Mesenchymal stem cell (in vitro differentiated cells and primary cell): Measurements from ENCODE around the gene NLRP14.

Experiments
- DNase-seq: peaks from one replicate; pipeline ENCODE4 v3.0.0-alpha.2; 2013
- H2AFZ ChIP-seq: one replicate; pipeline ENCODE4 v1.6.1; 2013; ENCODE audit warnings: low read depth, mild to moderate bottlenecking, control low read depth, inconsistent platforms, low read length, moderate library complexity
- H2AK5ac ChIP-seq: 2 replicates; pipeline ENCODE4 v1.6.1; 2013; ENCODE audit warnings: low read length, moderate library complexity, mild to moderate bottlenecking, inconsistent platforms; ENCODE audit not compliant: severe bottlenecking
- H2BK120ac ChIP-seq: one replicate; pipeline ENCODE4 v1.6.1; 2013; ENCODE audit warnings: low read depth, mild to moderate bottlenecking, inconsistent platforms, low read length, moderate library complexity
- H2BK12ac ChIP-seq, 2 experiments: one replicate each; pipeline ENCODE4 v1.6.1; 2013; ENCODE audit warnings: inconsistent platforms in 2 of 2, low read length in 2 of 2, mild to moderate bottlenecking in 2 of 2, moderate library complexity in 2 of 2, control low read depth in 1 of 2
- H2BK15ac ChIP-seq: one replicate; pipeline ENCODE4 v1.6.1; 2013; ENCODE audit warnings: mild to moderate bottlenecking, low read depth, inconsistent platforms; ENCODE audit not compliant: poor library complexity, severe bottlenecking
- H2BK5ac ChIP-seq: 2 replicates; pipeline ENCODE4 v1.6.1; 2013; ENCODE audit warnings: low read depth, mild to moderate bottlenecking, low read length, control low read depth, inconsistent platforms; ENCODE audit not compliant: poor library complexity, severe bottlenecking
- H3K14ac ChIP-seq, 2 experiments: one replicate each; pipeline ENCODE4 v1.6.1; 2013; ENCODE audit warnings: inconsistent platforms in 2 of 2, low read length in 2 of 2, control low read depth in 1 of 2, mild to moderate bottlenecking in 1 of 2, moderate library complexity in 1 of 2
- H3K18ac ChIP-seq, 2 experiments: one replicate each; pipeline ENCODE4 v1.6.1; 2013; ENCODE audit warnings: inconsistent platforms in 2 of 2, low read length in 2 of 2, control low read depth in 1 of 2, low read depth in 1 of 2, mild to moderate bottlenecking in 1 of 2
- H3K23ac ChIP-seq, 2 experiments: one replicate each; pipeline ENCODE4 v1.6.1; 2013; ENCODE audit warnings: inconsistent platforms in 2 of 2, low read length in 2 of 2, mild to moderate bottlenecking in 2 of 2, moderate library complexity in 2 of 2, control low read depth in 1 of 2
- H3K27ac ChIP-seq: 2 replicates; pipeline ENCODE4 v1.5.1; 2013; ENCODE audit warnings: mild to moderate bottlenecking, moderate library complexity, low read length, control low read depth, inconsistent platforms; ENCODE audit not compliant: poor library complexity, severe bottlenecking
- H3K27me3 ChIP-seq, 2 experiments: 2 replicates each; pipeline versions ENCODE4 v1.6.1 to v1.7.0; 2013; ENCODE audit warnings: low read length in 2 of 2, mild to moderate bottlenecking in 2 of 2, moderate library complexity in 2 of 2, control low read depth in 1 of 2, inconsistent platforms in 1 of 2; ENCODE audit not compliant: control insufficient read depth in 1 of 2, insufficient read depth in 1 of 2
- H3K36me3 ChIP-seq, 2 experiments: 2 replicates each; pipeline versions ENCODE4 v1.6.1 to v1.7.0; 2013; ENCODE audit warnings: low read length in 2 of 2, control low read depth in 1 of 2, inconsistent platforms in 1 of 2, low read depth in 1 of 2, mild to moderate bottlenecking in 1 of 2; ENCODE audit not compliant: insufficient read depth in 2 of 2, control insufficient read depth in 1 of 2
- H3K4ac ChIP-seq, 2 experiments: one replicate each; pipeline ENCODE4 v1.6.1; 2013; ENCODE audit warnings: inconsistent platforms in 2 of 2, low read length in 2 of 2, mild to moderate bottlenecking in 2 of 2, moderate library complexity in 2 of 2, control low read depth in 1 of 2, low read depth in 1 of 2
- H3K4me1 ChIP-seq: 2 replicates; pipeline ENCODE4 v1.6.1; 2013; ENCODE audit warnings: low read depth, low read length, control low read depth; ENCODE audit not compliant: control insufficient read depth, insufficient read depth
- H3K4me2 ChIP-seq: 2 replicates; pipeline ENCODE4 v1.6.1; 2013; ENCODE audit warnings: low read length, mild to moderate bottlenecking, inconsistent platforms; ENCODE audit not compliant: poor library complexity, severe bottlenecking
- H3K4me3 ChIP-seq, 2 experiments: 2 replicates each; pipeline versions ENCODE4 v1.5.1 to v1.7.0; 2013; ENCODE audit warnings: low read length in 2 of 2, mild to moderate bottlenecking in 2 of 2, control low read depth in 1 of 2, low read depth in 1 of 2; ENCODE audit not compliant: insufficient read depth in 1 of 2
- H3K79me1 ChIP-seq: replicated peaks from 2 replicates; pipeline ENCODE4 v1.6.1; 2013; ENCODE audit warnings: mild to moderate bottlenecking, control low read depth, low read length, inconsistent platforms; ENCODE audit not compliant: poor library complexity, severe bottlenecking
- H3K9ac ChIP-seq: 2 replicates; pipeline ENCODE4 v1.7.0; 2013; ENCODE audit warnings: mild to moderate bottlenecking, low read length, moderate library complexity
- H3K9me3 ChIP-seq: 2 replicates; pipeline ENCODE4 v1.7.0; 2013; ENCODE audit warnings: mild to moderate bottlenecking, low read length; ENCODE audit not compliant: control insufficient read depth
- H4K8ac ChIP-seq: one replicate; pipeline ENCODE4 v1.6.1; 2013; ENCODE audit warnings: inconsistent platforms, mild to moderate bottlenecking, low read length, moderate library complexity
- H4K91ac ChIP-seq: one replicate; pipeline ENCODE4 v1.6.1; 2013; ENCODE audit warnings: mild to moderate bottlenecking, low read length, inconsistent platforms
- WGBS: methylation state at CpG from one replicate; pipeline ENCODE4 v1.1.7; 2013; ENCODE audit warnings: mixed read lengths; 5-methylcytosine and 5-hydroxymethylcytosine counted together

The NLRP14 gene

GRCh38 chr11:6991227-6991626 is 29.1 kb upstream of the NLRP14 start:
- Histone ChIP-seq H3K4ac (no peak overlapping the region), H3K79me1 (no peaks in the 10 kb centered on the region), H2BK12ac (peak overlapping the region in 1 of 2 experiments; percentile 37), H3K23ac (no peak overlapping the region), H3K18ac (peak overlapping the region in 1 of 2 experiments; percentile 16), H2BK120ac (no peak overlapping the region), H2AFZ (no peak overlapping the region), H3K36me3 (no peaks in the 10 kb centered on the region), H2BK5ac (no peak overlapping the region), H3K9ac (no peak overlapping the region), H3K9me3 (no peaks in the 10 kb centered on the region), H2BK15ac (no peak overlapping the region), H3K4me2 (no peak overlapping the region), H4K8ac (no peak overlapping the region), H3K4me1 (peaks cover 2% of the 10 kb centered on the region), H3K14ac (peak overlapping the region in 1 of 2 experiments; percentile 13), H2AK5ac (no peak overlapping the region), H4K91ac (no peak overlapping the region), H3K4me3 (no peak overlapping the region), H3K27ac (no peak overlapping the region), H3K27me3 (no peaks in the 10 kb centered on the region)
- WGBS, result 92% methylated on average over 6 of the region's 6 CpGs
- DNase-seq, result no peak

- Histone ChIP-seq H3K36me3 (no peaks in the 10 kb centered on the region), H3K9ac (peak overlapping the region; percentile 57), H2BK120ac (no peak overlapping the region), H3K4me3 (peak overlapping the region in 1 of 2 experiments; percentile 56), H2BK15ac (no peak overlapping the region), H2AK5ac (peak overlapping the region; percentile 59), H2AFZ (no peak overlapping the region), H2BK5ac (no peak overlapping the region), H3K18ac (no peak overlapping the region), H3K27me3 (no peaks in the 10 kb centered on the region), H3K27ac (no peak overlapping the region), H3K4me2 (no peak overlapping the region), H4K8ac (no peak overlapping the region), H3K4me1 (peaks cover 2% of the 10 kb centered on the region), H2BK12ac (no peak overlapping the region), H3K79me1 (no peaks in the 10 kb centered on the region), H3K4ac (no peak overlapping the region), H3K14ac (no peak overlapping the region), H3K9me3 (no peaks in the 10 kb centered on the region), H3K23ac (no peak overlapping the region), H4K91ac (no peak overlapping the region)
- 70% methylated on average over 1 of the region's 2 CpGs for WGBS
- DNase-seq, result peak; percentile 16
Measured at GRCh38 chr11:6992026-6992425, 28.3 kb upstream of the NLRP14 start.

GRCh38 chr11:6992457-6993417 is 27.5 kb upstream of the NLRP14 start:
- no peak overlapping the region for H3K18ac ChIP-seq
- no peaks in the 10 kb centered on the region for H3K36me3 ChIP-seq
- no peak overlapping the region for H2BK12ac ChIP-seq
- no peaks in the 10 kb centered on the region for H3K9me3 ChIP-seq
- H3K4me3 ChIP-seq, result peak overlapping the region in 1 of 2 experiments; percentile 56
- H2AFZ ChIP-seq, result no peak overlapping the region
- peak; percentile 76 for DNase-seq
- H3K27ac ChIP-seq, result peak overlapping the region; percentile 49
- no peak overlapping the region for H4K91ac ChIP-seq
- no peak overlapping the region for H3K23ac ChIP-seq
- peaks cover 2% of the 10 kb centered on the region for H3K4me1 ChIP-seq
- WGBS, result 48% methylated on average over 10 of the region's 11 CpGs
- no peaks in the 10 kb centered on the region for H3K79me1 ChIP-seq
- no peak overlapping the region for H4K8ac ChIP-seq
- H2BK5ac ChIP-seq, result no peak overlapping the region
- no peak overlapping the region for H2BK120ac ChIP-seq
- no peak overlapping the region for H3K4ac ChIP-seq
- no peaks in the 10 kb centered on the region for H3K27me3 ChIP-seq
- no peak overlapping the region for H3K4me2 ChIP-seq
- H3K14ac ChIP-seq, result no peak overlapping the region
- H2BK15ac ChIP-seq, result no peak overlapping the region
- peak overlapping the region; percentile 57 for H3K9ac ChIP-seq
- no peak overlapping the region for H2AK5ac ChIP-seq

- H3K23ac ChIP-seq, result no peak overlapping the region
- H2AFZ ChIP-seq, result no peak overlapping the region
- no peak overlapping the region for H3K9ac ChIP-seq
Measured at GRCh38 chr11:6995703-6996102, 24.6 kb upstream of the NLRP14 start.

More at GRCh38 chr11:6995703-6996102, 24.6 kb upstream of the NLRP14 start:
- Histone ChIP-seq H3K14ac (no peak overlapping the region), H3K18ac (no peak overlapping the region), H4K8ac (no peak overlapping the region), H3K4me1 (peaks cover 2% of the 10 kb centered on the region), H3K4me2 (no peak overlapping the region), H2BK12ac (no peak overlapping the region), H2AK5ac (no peak overlapping the region), H3K79me1 (no peaks in the 10 kb centered on the region), H2BK120ac (no peak overlapping the region), H4K91ac (no peak overlapping the region), H2BK15ac (no peak overlapping the region), H3K4me3 (no peak overlapping the region), H3K27me3 (no peaks in the 10 kb centered on the region), H2BK5ac (no peak overlapping the region), H3K4ac (no peak overlapping the region), H3K36me3 (peaks cover 0 to 7% of the 10 kb centered on the region in 2 experiments), H3K9me3 (no peaks in the 10 kb centered on the region), H3K27ac (no peak overlapping the region)
- DNase-seq, result no peak
